HG02588 (cell line): Measurements from ENCODE around the gene FAT2.

Experiments used
- ATAC-seq: cut with Tn5 transposase; IDR thresholded peaks from one replicate; pipeline ENCODE4 v1.9.1; 2021; ENCODE audit warnings: mild to moderate bottlenecking, moderate library complexity; ENCODE audit not compliant: unreplicated experiment

Gene FAT2

DNA sequence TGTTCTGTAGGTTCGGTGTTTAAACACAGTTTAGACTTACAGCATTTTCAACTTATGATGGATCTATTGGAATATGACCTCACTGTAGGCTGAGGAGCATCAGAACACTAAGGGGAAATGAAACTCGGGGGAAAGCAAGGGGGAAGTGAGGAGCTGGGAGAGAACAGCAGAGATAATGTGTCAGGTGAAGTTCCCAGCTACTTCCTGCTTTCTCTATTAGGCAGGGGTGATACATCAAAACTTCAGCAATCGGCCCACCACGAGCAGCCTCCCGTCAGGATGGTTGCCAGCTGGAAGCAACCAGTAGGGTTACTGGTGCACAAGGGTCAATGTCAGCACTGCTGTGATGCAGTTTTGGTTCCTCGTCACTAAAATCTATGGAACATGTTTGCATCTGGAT is 34.3 kb downstream of the FAT2 start:
- ATAC-seq, result no peak

DNA sequence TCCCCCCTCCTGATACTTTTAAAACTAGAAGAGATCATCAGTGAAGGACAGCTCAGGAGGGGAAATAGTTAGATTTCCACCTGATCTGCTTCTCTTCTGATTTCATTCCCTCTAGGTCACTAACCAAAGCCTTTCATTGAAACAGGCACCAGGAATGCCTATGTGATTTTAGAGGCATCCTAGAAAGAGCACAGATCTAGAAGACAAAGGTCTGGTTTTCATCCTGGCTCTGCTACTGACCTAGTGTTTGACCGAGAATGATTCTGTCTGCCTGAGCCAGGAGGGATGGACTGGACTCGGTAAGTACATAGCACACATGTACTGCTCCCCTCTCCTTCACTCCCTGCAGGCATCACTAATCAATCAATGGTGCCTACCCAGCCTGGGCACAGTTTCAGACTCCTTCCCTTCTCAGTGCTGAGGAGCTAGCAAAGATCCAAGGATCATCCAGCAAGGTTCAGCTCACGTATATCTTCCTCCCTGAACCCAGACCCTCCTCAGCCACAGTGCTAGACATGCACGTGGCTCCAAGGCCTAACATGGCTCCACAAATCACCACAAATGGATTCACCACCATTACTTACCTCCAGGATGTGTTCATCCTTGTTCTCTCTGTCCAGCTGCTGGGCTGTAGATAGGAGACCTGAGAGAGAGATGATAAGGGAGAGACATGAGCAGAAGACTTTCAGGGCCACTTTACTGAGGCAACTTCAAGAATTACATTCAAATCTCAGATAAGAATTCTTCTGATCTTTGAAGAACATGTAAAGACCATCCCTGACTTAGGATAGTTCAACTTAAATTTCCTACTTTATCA is 35.2 kb downstream of the FAT2 start:
- no peak for ATAC-seq

DNA sequence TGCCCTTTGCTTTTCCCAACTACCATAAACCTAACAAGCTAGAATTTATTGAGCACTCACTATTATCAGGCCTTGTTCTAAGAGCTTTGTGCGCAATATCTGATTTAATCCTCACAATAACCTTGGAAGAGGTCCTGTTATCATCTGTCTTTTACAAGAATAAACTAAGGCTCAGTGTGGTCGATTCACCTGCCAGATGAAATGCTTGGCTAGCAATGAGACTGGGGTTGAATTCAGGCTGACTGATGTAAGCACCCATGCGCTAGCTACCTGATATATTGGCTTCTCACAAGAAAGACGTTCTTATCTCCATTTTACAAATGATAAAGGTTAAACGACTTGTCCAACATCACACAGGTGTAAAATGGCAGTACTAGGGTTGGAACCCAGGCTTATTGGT is 37.4 kb downstream of the FAT2 start:
- ATAC-seq, result no peak

DNA sequence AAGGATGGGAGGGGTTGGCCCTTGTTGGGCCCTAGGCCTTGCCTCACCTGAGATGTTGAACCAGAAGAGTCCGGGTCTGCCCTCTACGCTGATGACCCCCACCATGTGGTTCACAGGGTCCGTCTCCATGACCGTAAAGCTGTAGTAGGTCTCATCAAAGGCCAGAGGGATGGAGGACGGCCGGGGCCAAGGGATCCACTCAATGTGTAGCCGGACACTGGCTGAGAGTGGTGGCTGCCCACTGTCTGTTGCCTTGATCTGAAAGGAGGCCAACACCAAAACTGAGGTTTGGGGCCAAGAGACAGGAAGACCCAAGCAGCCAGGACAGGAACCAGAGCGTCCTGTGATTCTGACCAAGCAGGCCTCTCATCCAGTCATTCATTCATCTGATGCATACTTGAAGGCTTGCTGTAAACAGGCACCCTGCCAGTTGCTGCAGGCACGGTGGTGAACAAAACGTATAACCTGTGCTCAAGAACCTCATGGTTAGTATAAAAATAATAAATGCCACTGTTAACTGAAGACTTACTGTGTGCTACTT is 37.9 kb downstream of the FAT2 start:
- ATAC-seq, result no peak

DNA sequence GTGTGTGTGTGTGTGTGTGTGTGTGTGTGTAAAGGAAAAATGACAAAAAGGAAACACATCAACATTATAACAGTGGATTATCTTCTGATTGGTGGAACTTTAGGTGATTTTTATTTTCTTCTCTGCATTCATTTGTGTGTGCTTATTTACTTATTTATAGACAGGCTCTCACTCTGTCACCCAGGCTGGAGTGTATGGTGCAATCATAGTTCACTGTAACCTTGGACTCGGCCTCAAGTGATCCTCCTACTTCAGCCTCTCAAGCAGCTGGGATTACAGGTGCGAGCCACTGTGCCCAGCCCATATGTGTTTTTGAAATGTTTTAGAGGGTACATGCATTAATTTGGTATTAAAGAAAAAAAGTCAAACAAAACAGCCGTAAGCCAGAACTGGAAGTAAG is 39.1 kb downstream of the FAT2 start:
- ATAC-seq, result no peak

DNA sequence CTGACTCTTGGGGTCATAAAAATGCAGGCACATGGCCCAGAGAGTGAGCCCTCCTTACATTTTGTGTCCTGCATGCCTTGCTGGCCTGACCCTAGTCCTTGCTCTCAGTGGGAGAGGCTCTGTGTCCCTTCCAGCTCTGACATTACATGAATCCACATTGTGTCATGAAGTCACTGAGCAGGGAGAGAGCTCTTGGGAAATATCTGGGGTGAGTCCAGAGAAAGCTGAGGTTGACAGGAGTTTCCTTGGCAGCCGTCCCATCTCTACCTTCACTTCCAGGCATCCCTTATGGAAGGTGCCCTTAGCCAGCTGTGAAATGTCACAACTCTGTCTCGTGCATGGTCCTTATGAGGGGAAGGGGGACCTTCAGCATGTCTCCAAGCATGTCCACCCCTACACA is 41.0 kb downstream of the FAT2 start:
- no peak for ATAC-seq

DNA sequence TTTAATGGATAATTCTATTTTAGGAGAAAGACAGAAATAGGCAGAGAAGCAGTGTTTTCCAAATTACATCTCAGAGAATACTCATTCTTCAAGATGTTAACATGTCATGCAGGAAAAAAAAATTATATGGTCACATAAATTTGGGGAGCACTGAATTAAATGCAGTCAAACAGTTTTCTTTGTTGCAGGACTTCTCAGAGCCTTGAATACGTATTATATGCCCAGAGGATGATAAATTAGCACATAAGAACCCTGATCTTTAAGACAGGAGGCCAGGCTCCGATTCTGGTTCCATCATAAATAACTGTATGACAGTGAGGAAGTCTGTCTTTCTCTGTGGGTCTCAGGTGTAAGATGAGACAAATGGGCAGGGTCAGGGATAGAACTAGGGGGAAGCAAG is 41.4 kb downstream of the FAT2 start:
- ATAC-seq, result no peak

DNA sequence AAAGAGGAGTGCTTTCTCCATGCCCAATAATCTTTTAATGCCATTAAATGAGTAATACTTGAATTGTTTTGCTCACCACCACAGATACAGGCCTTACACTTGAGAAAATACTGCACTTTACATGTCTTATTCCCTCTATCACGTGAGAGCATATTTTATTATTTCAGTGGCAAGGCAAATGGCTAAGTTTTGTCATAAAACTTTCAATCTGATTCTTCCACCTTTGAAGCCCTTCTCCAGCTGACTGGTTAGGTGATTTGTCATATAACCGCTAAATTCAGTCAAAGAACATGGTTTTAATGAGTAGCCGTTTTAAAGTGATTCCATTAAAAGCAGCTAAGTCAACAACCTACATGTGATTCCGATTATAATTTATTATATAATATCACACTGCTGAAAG is 43.8 kb downstream of the FAT2 start:
- ATAC-seq, result no peak

DNA sequence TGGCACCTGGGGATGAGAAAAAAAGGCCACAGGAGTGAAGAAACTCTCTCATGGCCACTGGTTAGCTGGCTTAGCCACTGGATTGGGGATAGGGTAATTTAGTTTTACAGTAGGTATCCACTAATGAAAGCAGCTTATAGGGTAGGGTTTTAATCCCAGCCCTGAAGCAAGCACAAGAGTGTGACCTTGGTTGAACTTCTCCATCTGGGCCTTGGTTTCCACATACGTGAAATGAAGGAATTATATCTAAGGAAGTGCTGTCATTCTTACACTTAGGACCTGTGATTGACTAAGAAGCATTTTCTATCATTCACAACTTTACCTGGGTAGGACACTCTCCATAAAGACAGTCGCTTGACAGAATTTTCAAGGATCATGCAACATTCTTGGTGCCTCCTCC is 49.6 kb downstream of the FAT2 start:
- ATAC-seq, result no peak
